Gastroesophageal sphincter (tissue), 3 donors: ENCODE data around the gene PTPRD.
"Not testable (repeated sequence)": the region's sequence is repeated elsewhere in the genome, so short reads cannot be mapped to it uniquely, and the experiment has no call there.

Experiments used
- CTCF ChIP-seq, 4 experiments: fragments of 200-600 bp in 2 of 4; fragments of 450-650 bp in 2 of 4; sonication (generic) in 1 of 4; IDR thresholded peaks; one replicate each; pipeline ENCODE4 v1.5.1; 2017 to 2019; ENCODE audit warnings: antibody characterized with exemption in 4 of 4, mild to moderate bottlenecking in 2 of 4, moderate library complexity in 2 of 4
- POLR2A ChIP-seq, 2 donors: fragments of 450-650 bp; IDR thresholded peaks; one replicate each; pipeline ENCODE4 v1.6.1; 2017; ENCODE audit warnings: antibody characterized with exemption in 2 of 2, mild to moderate bottlenecking in 2 of 2, moderate library complexity in 1 of 2
- POLR2AphosphoS5 ChIP-seq: sonication (generic); formaldehyde crosslinking; IDR thresholded peaks from one replicate; pipeline ENCODE4 v1.6.1; 2017; ENCODE audit warnings: antibody characterized with exemption

DNA sequence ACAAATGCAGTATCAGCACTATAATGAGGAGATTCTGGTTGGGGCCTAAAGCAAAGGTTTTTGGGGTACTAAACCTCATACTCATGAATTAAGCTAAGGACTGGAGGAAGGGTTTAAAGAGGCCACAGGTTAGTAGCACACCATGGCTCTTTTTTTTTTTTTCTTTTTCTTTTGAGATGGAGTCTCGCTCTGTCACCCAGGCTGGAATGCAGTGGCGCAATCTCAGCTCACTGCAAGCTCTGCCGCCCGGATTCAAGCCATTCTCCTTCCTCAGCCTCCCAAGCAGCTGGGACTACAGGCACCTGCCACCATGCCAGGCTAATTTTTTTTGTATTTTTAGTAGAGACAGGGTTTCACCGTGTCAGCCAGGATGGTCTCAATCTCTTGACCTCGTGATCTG lies 1515.5 kb downstream of the PTPRD start:
- not testable (repeated sequence) for TF ChIP-seq CTCF (IDR thresholded peaks at IDR 0.05); POLR2A (IDR thresholded peaks at IDR 0.05); POLR2AphosphoS5
